Astrocyte of the cerebellum (primary cell): ENCODE measurements around the gene CCNI2.

ENCODE experiments used
- DNase-seq: peaks from one replicate; pipeline ENCODE4 v3.0.0-alpha.2; 2011; ENCODE audit warnings: low read depth
- H3K4me3 ChIP-seq: 2 replicates; pipeline ENCODE4 v1.5.1; 2011; ENCODE audit warnings: mild to moderate bottlenecking, low read depth, low read length, moderate library complexity
- CTCF ChIP-seq: IDR thresholded peaks from 2 replicates; pipeline ENCODE4 v1.5.1; 2012; ENCODE audit warnings: low read length, low read depth, moderate library complexity, mild to moderate bottlenecking; ENCODE audit errors: missing control alignments
- in situ Hi-C: cut with HindIII; loops from 2 replicates; pipeline ENCODE4 v1.10.0; 2017; ENCODE audit warnings: low sequenced_read_pairs

The CCNI2 gene

GRCh38 chr5:132768485-132768868, 21.3 kb downstream of the CCNI2 start:
- no peak for TF ChIP-seq CTCF
- DNase-seq, result no peak
- H3K4me3 ChIP-seq, result no peak overlapping the region
- in situ Hi-C loops, result no loop called here

- no peak for TF ChIP-seq CTCF
- no peak for DNase-seq
- in situ Hi-C loops, result loop anchor here (5.0 kb wide), 1 partner anchor 52 kb away; no protein-coding TSS in a partner anchor
- H3K4me3 ChIP-seq, result no peak overlapping the region
Measured at GRCh38 chr5:132770476-132771159, 23.4 kb downstream of the CCNI2 start.

- in situ Hi-C loops, result loop anchor here (5.0 kb wide), 1 partner anchor 51 kb away; no protein-coding TSS in a partner anchor
- DNase-seq, result peak; percentile 67
Measured at GRCh38 chr5:132771503-132771998, 24.3 kb downstream of the CCNI2 start.

GRCh38 chr5:132772291-132773070, 25.3 kb downstream of the CCNI2 start:
- in situ Hi-C loops, result loop anchor here (5.0 kb wide), 1 partner anchor 50 kb away; no protein-coding TSS in a partner anchor
- DNase-seq, result no peak
- H3K4me3 ChIP-seq, result no peak overlapping the region
- TF ChIP-seq CTCF, result no peak

More at GRCh38 chr5:132771503-132771998, 24.3 kb downstream of the CCNI2 start:
- TF ChIP-seq CTCF, result no peak
- H3K4me3 ChIP-seq, result no peak overlapping the region

GRCh38 chr5:132773114-132773513, 25.9 kb downstream of the CCNI2 start:
- H3K4me3 ChIP-seq, result no peak overlapping the region
- TF ChIP-seq CTCF, result no peak
- DNase-seq, result no peak
- in situ Hi-C loops, result loop anchor here (5.0 kb wide), 1 partner anchor 49 kb away; no protein-coding TSS in a partner anchor

GRCh38 chr5:132773601-132774355, 26.6 kb downstream of the CCNI2 start:
- in situ Hi-C loops, result loop anchor here (5.0 kb wide), 1 partner anchor 49 kb away; no protein-coding TSS in a partner anchor
- no peak overlapping the region for H3K4me3 ChIP-seq
- no peak for DNase-seq
- TF ChIP-seq CTCF, result no peak
